Activated CD8-positive, alpha-beta T cell treated with anti-CD3 and anti-CD28 coated beads for 36 hours (primary cell): ENCODE results near the gene GRAMD4. TPM values are rescaled to one million over a fixed set of nuclear protein-coding genes. Genes with fewer than 3 reads are reported as not detected.
"Not testable (repeated sequence)": the region's sequence is repeated elsewhere in the genome, so short reads cannot be mapped to it uniquely, and the experiment has no call there.

Source experiments
- ATAC-seq: fragments of 200-7000 bp; cut with Tn5 transposase; one replicate; pipeline ENCODE4 v1.10.0; 2021; ENCODE audit warnings: mild to moderate bottlenecking, moderate library complexity
- CTCF ChIA-PET: fragments of 350-600 bp; sonication (Branson Sonifier 250); formaldehyde crosslinking; loops from one replicate; lab custom pipeline; 2021; ENCODE audit warnings: antibody characterized with exemption; lab: Charles Lee
- POLR2A ChIA-PET: fragments of 350-600 bp; sonication (Branson Sonifier 250); formaldehyde crosslinking; loops from one replicate; lab custom pipeline; 2021; ENCODE audit warnings: antibody characterized with exemption; lab: Charles Lee
- DNase-seq: peaks from one replicate; pipeline ENCODE4 v3.0.0-alpha.2; 2020
- H3K27ac Mint-ChIP-seq: one replicate; pipeline ENCODE4 v1.8.0; 2021; ENCODE audit warnings: mild to moderate bottlenecking, mixed read lengths
- H3K27me3 Mint-ChIP-seq: one replicate; pipeline ENCODE4 v1.8.0; 2021; ENCODE audit warnings: mixed read lengths
- H3K36me3 Mint-ChIP-seq: one replicate; pipeline ENCODE4 v1.8.0; 2021; ENCODE audit warnings: low read depth, mixed read lengths
- H3K4me1 Mint-ChIP-seq: one replicate; pipeline ENCODE4 v1.8.0; 2021; ENCODE audit warnings: low read depth, mixed read lengths
- H3K4me3 Mint-ChIP-seq: one replicate; pipeline ENCODE4 v1.8.0; 2021; ENCODE audit warnings: mild to moderate bottlenecking, moderate library complexity, mixed read lengths
- H3K9me3 Mint-ChIP-seq: one replicate; pipeline ENCODE4 v1.8.0; 2021; ENCODE audit warnings: mixed read lengths
- CTCF ChIP-seq: fragments of 200-600 bp; IDR thresholded peaks from one replicate; pipeline ENCODE4 v1.8.0; 2022; ENCODE audit warnings: antibody characterized with exemption, mild to moderate bottlenecking
- intact Hi-C: fragments of 100-400 bp; cut with micrococcal nuclease; formaldehyde crosslinking; loops from one replicate; pipeline ENCODE4 v1.10.0; 2022
- total RNA-seq, 2 experiments: library from RNA; stranded (reverse); gene quantifications; one replicate each; pipeline ENCODE4 v1.2.3, GENCODE V29; 2021

GRAMD4 gene
- total RNA-seq, 2 experiments from 2014 or later, result 26.9 to 28.1 TPM

- TF ChIP-seq CTCF, result no peak
- ATAC-seq (no peak), DNase-seq (no peak)
- no peaks in the 10 kb centered on the region for H3K27me3 Mint-ChIP-seq
- no peaks in the 10 kb centered on the region for H3K9me3 Mint-ChIP-seq
- ChIA-PET CTCF (no interaction called here), POLR2A (interaction anchor here (0.7 kb wide), 1 partner anchor 25 kb away, joined by 3 read pairs; no protein-coding TSS in a partner anchor)
- H3K27ac Mint-ChIP-seq, result no peak overlapping the region
- no peak overlapping the region for H3K4me3 Mint-ChIP-seq
- intact Hi-C loops, result no loop called here
- H3K36me3 Mint-ChIP-seq, result no peaks in the 10 kb centered on the region
- peaks cover 10% of the 10 kb centered on the region for H3K4me1 Mint-ChIP-seq
These were observed 1.5 kb upstream of the GRAMD4 start for GRCh38 chr22:46618667-46619066.

- Mint-ChIP-seq H3K36me3 (no peaks in the 10 kb centered on the region), H3K27ac (no peak overlapping the region)
These were observed 851 bp upstream of the GRAMD4 start for GRCh38 chr22:46619240-46619829.

GRCh38 chr22:46620588-46621242 is 529 bp downstream of the GRAMD4 start:
- H3K4me1 Mint-ChIP-seq, result no peaks in the 10 kb centered on the region
- H3K36me3 Mint-ChIP-seq, result no peaks in the 10 kb centered on the region
- intact Hi-C loops, result no loop called here
- H3K27ac Mint-ChIP-seq, result no peak overlapping the region
- no peaks in the 10 kb centered on the region for H3K9me3 Mint-ChIP-seq
- ChIA-PET CTCF (no interaction called here), POLR2A (no interaction called here)
- no peaks in the 10 kb centered on the region for H3K27me3 Mint-ChIP-seq
- TF ChIP-seq CTCF, result no peak
- H3K4me3 Mint-ChIP-seq, result no peak overlapping the region
- ATAC-seq (no peak), DNase-seq (no peak)

More at GRCh38 chr22:46619240-46619829, 851 bp upstream of the GRAMD4 start:
- TF ChIP-seq CTCF, result no peak
- no peak for DNase-seq
- intact Hi-C loops, result no loop called here
- ChIA-PET POLR2A (interaction anchor here (0.7 kb wide), 1 partner anchor 24 kb away, joined by 3 read pairs; no protein-coding TSS in a partner anchor), CTCF (no interaction called here)
- Mint-ChIP-seq H3K4me1 (peaks cover 4% of the 10 kb centered on the region), H3K27me3 (no peaks in the 10 kb centered on the region), H3K4me3 (no peak overlapping the region), H3K9me3 (no peaks in the 10 kb centered on the region)
- ATAC-seq, result no peak

- H3K36me3 Mint-ChIP-seq, intact Hi-C loops, H3K9me3 Mint-ChIP-seq, H3K4me1 Mint-ChIP-seq, DNase-seq, H3K27ac Mint-ChIP-seq, H3K4me3 Mint-ChIP-seq, ATAC-seq, CTCF ChIA-PET, H3K27me3 Mint-ChIP-seq: not testable (repeated sequence)
- POLR2A ChIA-PET, result interaction anchor here (0.8 to 1.0 kb wide), 2 partner anchors 25 to 121 kb away, joined by 3 read pairs; no protein-coding TSS in a partner anchor
These were observed 1.2 kb downstream of the GRAMD4 start for GRCh38 chr22:46621243-46621930.

- ChIA-PET POLR2A (interaction anchor here (0.8 to 1.0 kb wide), 2 partner anchors 24 to 121 kb away, joined by 3 read pairs; no protein-coding TSS in a partner anchor), CTCF (interaction anchor here (2.3 kb wide), 1 partner anchor 58 kb away, joined by 13 read pairs; no protein-coding TSS in a partner anchor)
- Mint-ChIP-seq H3K4me3 (no peak overlapping the region), H3K27ac (no peak overlapping the region), H3K27me3 (no peaks in the 10 kb centered on the region), H3K9me3 (no peaks in the 10 kb centered on the region), H3K36me3 (no peaks in the 10 kb centered on the region), H3K4me1 (no peaks in the 10 kb centered on the region)
- TF ChIP-seq CTCF, result no peak
- ATAC-seq (no peak), DNase-seq (no peak)
- intact Hi-C loops, result no loop called here
These were observed 1.9 kb downstream of the GRAMD4 start for GRCh38 chr22:46622081-46622521.
